ENCODE measurements around the gene ANKRD10. TPM values are rescaled to one million over a fixed set of nuclear protein-coding genes. Genes with fewer than 3 reads are reported as not detected.

The ANKRD10 gene
- total RNA-seq, 4 donors from 2014 or later = 145 to 381 (median 164) TPM

DNA sequence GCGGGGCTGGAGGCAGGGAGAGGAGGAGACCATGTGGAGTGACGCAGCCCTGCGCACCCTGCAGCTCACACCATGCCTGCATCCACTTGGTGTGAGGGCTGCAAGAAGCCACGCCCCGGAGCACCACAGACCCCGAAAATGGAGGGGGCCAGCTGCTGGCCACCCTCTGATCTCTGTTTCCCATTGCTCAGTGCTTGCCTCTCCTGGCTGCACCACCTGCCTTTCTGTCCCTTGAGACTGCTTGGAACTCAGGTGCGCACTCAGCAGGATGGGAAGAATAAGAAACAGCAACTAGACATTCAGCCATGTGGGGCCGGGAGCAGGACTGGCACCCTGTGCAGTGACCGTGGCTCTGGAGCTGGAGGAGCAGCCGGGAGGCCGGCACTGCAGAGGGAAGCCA, 64.0 kb downstream of the ANKRD10 start:
- TF ChIP-seq POLR2A (IDR thresholded peaks at IDR 0.05) = no peak
- TF ChIP-seq, protein P1, sequence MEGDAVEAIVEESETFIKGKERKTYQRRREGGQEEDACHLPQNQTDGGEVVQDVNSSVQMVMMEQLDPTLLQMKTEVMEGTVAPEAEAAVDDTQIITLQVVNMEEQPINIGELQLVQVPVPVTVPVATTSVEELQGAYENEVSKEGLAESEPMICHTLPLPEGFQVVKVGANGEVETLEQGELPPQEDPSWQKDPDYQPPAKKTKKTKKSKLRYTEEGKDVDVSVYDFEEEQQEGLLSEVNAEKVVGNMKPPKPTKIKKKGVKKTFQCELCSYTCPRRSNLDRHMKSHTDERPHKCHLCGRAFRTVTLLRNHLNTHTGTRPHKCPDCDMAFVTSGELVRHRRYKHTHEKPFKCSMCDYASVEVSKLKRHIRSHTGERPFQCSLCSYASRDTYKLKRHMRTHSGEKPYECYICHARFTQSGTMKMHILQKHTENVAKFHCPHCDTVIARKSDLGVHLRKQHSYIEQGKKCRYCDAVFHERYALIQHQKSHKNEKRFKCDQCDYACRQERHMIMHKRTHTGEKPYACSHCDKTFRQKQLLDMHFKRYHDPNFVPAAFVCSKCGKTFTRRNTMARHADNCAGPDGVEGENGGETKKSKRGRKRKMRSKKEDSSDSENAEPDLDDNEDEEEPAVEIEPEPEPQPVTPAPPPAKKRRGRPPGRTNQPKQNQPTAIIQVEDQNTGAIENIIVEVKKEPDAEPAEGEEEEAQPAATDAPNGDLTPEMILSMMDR (IDR thresholded peaks at IDR 0.05 in 4 of 5, conservative IDR thresholded peaks at IDR 0.05 in 1 of 5) = no peak
- H3K4me1 ChIP-seq = no peaks in the 10 kb centered on the region
- in situ Hi-C loops (cut with MboI; ENCODE audit: low sequenced_read_pairs in 4 of 4) (no loop called here), intact Hi-C loops (cut with DNase I; ENCODE audit: low total_unique reads) (no loop called here)
- no peak for ATAC-seq
- no peak overlapping the region for H3K27ac ChIP-seq
- DNase-seq = no peak
- no peak overlapping the region for H3K4me3 ChIP-seq
- H3K27me3 ChIP-seq = no peaks in the 10 kb centered on the region
- H3K36me3 ChIP-seq = no peaks in the 10 kb centered on the region
- no peaks in the 10 kb centered on the region for H3K9me3 ChIP-seq

DNA sequence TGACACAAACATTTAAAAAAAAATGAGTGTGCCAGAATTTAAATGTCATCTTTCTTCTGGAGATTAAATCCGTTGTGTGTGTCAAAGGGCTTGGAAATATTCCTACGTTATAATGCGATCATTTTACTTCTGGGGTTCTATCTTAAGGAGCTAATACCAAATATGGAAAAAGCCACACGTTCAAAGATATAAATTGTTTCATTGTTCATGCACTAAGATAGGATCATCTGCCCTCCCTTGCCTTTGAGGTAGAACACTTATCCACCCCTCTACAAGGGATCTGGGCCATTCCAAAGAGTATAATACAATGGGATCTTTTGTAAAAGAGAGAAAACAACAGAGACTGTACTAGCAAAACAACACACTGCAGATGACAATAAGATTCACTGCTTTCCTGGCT, 64.9 kb downstream of the ANKRD10 start:
- TF ChIP-seq POLR2A (IDR thresholded peaks at IDR 0.05) = no peak
- TF ChIP-seq, protein P1 (IDR thresholded peaks at IDR 0.05 in 4 of 5, conservative IDR thresholded peaks at IDR 0.05 in 1 of 5) = no peak
- H3K9me3 ChIP-seq = no peaks in the 10 kb centered on the region
- H3K4me1 ChIP-seq = no peaks in the 10 kb centered on the region
- H3K27me3 ChIP-seq = no peaks in the 10 kb centered on the region
- H3K36me3 ChIP-seq = no peaks in the 10 kb centered on the region
- in situ Hi-C loops (cut with MboI; ENCODE audit: low sequenced_read_pairs in 4 of 4) = no loop called here
- no peak for DNase-seq
- no peak overlapping the region for H3K4me3 ChIP-seq
- ATAC-seq = no peak
- no peak overlapping the region for H3K27ac ChIP-seq
- intact Hi-C loops (cut with DNase I; ENCODE audit: low total_unique reads) = no loop called here

DNA sequence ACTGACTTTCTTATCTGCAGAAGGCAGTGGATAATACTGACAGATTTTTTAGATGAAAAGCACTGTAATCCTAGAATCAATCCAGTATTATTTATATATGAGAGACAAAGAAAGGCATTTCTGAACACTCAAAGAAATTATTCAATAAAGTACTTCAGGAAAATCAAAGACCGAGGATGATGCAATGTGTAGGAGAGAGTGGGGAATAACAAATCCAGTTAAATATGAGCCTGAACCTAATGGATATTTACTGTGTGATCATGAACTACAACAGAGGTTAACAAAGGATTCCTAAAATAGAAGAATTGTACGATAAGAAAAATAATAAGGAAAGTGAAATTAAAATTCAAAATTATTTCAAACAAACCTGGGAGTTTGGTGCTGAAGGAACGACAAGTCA, 69.3 kb downstream of the ANKRD10 start:
- no peaks in the 10 kb centered on the region for H3K9me3 ChIP-seq
- H3K4me3 ChIP-seq = no peak overlapping the region
- DNase-seq = no peak
- no peaks in the 10 kb centered on the region for H3K27me3 ChIP-seq
- in situ Hi-C loops (cut with MboI; ENCODE audit: low sequenced_read_pairs in 4 of 4) (no loop called here), intact Hi-C loops (cut with DNase I; ENCODE audit: low total_unique reads) (loop anchor here (10.0 kb wide), 1 partner anchor 861 kb away; no protein-coding TSS in a partner anchor)
- H3K27ac ChIP-seq = no peak overlapping the region
- H3K36me3 ChIP-seq = no peaks in the 10 kb centered on the region
- no peak for ATAC-seq
- no peaks in the 10 kb centered on the region for H3K4me1 ChIP-seq
- TF ChIP-seq POLR2A (IDR thresholded peaks at IDR 0.05) = no peak
- TF ChIP-seq, protein P1 (IDR thresholded peaks at IDR 0.05 in 4 of 5, conservative IDR thresholded peaks at IDR 0.05 in 1 of 5) = no peak

DNA sequence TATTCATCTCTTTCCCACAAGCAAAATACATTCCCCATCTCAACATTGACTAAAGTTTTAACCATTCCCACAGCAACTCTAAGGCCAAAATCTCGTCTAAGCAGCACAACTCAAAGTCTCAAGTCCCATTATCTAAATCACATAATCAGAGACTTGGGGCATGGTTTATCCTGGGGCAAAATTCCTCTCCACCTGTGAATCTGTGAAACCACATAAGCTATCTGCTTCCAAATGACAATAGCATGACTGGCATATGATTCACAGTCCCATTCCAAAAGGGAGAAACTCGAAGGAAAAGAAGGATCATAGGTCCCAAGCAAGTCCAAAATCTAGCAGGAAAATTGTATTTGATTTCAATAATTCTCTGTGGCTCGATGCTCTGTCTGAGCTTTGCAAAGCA, 73.0 kb downstream of the ANKRD10 start:
- in situ Hi-C loops (cut with MboI; ENCODE audit: low sequenced_read_pairs in 4 of 4) = no loop called here
- no peak for ATAC-seq
- Histone ChIP-seq H3K36me3 (no peaks in the 10 kb centered on the region), H3K9me3 (no peaks in the 10 kb centered on the region), H3K27ac (no peak overlapping the region), H3K27me3 (no peaks in the 10 kb centered on the region), H3K4me3 (no peak overlapping the region), H3K4me1 (no peaks in the 10 kb centered on the region)
- no peak for DNase-seq
- TF ChIP-seq, protein P1 (IDR thresholded peaks at IDR 0.05 in 4 of 5, conservative IDR thresholded peaks at IDR 0.05 in 1 of 5) = no peak
- TF ChIP-seq POLR2A (IDR thresholded peaks at IDR 0.05) = no peak
- intact Hi-C loops (cut with DNase I; ENCODE audit: low total_unique reads) = loop anchor here (10.0 kb wide), 1 partner anchor 857 kb away; no protein-coding TSS in a partner anchor

DNA sequence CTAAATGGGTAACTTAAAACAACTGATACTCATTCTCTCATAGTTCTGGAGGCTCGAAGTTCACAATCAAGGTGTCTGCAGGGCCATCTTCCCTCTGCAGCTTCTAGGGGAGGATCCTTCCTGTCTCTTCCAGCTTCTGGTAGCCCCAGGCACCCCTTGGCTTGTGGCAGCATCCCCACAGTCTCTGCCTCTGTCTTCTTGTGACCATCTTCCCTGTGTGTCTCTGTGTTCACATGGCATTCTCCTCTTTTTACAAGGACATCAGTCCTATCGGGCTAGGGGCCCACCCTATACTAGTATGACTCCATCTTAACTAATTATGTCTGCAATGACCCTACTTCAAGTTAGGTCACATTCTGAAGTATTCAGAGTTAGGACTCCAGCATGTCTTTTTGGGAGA, 73.5 kb downstream of the ANKRD10 start:
- TF ChIP-seq, protein P1 (IDR thresholded peaks at IDR 0.05 in 4 of 5, conservative IDR thresholded peaks at IDR 0.05 in 1 of 5) = no peak
- Histone ChIP-seq H3K27ac (no peak overlapping the region), H3K4me1 (no peaks in the 10 kb centered on the region), H3K9me3 (no peaks in the 10 kb centered on the region), H3K4me3 (no peak overlapping the region), H3K36me3 (no peaks in the 10 kb centered on the region), H3K27me3 (no peaks in the 10 kb centered on the region)
- in situ Hi-C loops (cut with MboI; ENCODE audit: low sequenced_read_pairs in 4 of 4) = no loop called here
- ATAC-seq (no peak), DNase-seq (no peak)
- intact Hi-C loops (cut with DNase I; ENCODE audit: low total_unique reads) = loop anchor here (10.0 kb wide), 1 partner anchor 857 kb away; no protein-coding TSS in a partner anchor
